ENCODE results near the gene VEGFD. TPM values are rescaled to one million over a fixed set of nuclear protein-coding genes. Genes with fewer than 3 reads are reported as not detected.
A peak's percentile ranks its signal among the peaks of the same experiment; 100 is the strongest.

Gene VEGFD
- polyA plus RNA-seq, 2 of the 4 experiments (the other 2 are of a cell fraction) = 0.57 to 1.8 TPM

- TF ChIP-seq HES2 (IDR thresholded peaks at IDR 0.05) = no peak
- peak; percentile 47; the same call in 1 of the 3 replicates for TF ChIP-seq SMC3 (IDR thresholded peaks at IDR 0.05)
- TF ChIP-seq BHLHE40 (IDR thresholded peaks at IDR 0.05; ENCODE audit: low read depth, low read length) = no peak
- TF ChIP-seq FOSL2 (IDR thresholded peaks at IDR 0.05) = no peak
- TF ChIP-seq FOSL2 (CRISPR knock-in tag; IDR thresholded peaks at IDR 0.05) = no peak
- TF ChIP-seq ZNF302 (CRISPR knock-in tag; IDR thresholded peaks at IDR 0.05) = no peak
- TF ChIP-seq HOXB5 (CRISPR knock-in tag; IDR thresholded peaks at IDR 0.05) = no peak
- peak; percentile 57 for TF ChIP-seq CTCF (IDR thresholded peaks at IDR 0.05)
- no peak for TF ChIP-seq KDM5A (IDR thresholded peaks at IDR 0.05)
- no peak for TF ChIP-seq CBX8 (IDR thresholded peaks at IDR 0.05)
Measured at GRCh38 chrX:15349046-15349445, 35.2 kb downstream of the VEGFD start (continued).

- Histone ChIP-seq H3K27ac (no peak overlapping the region), H3K9me3 (no peaks in the 10 kb centered on the region), H3K4me3 (no peak overlapping the region), H3K4me1 (peaks cover 24% of the 10 kb centered on the region), H3K4me2 (no peak overlapping the region)
- no peak for FAIRE-seq
- no peak for ATAC-seq
- DNase-seq (ENCODE audit: low read depth in 1 of 2, low spot score in 1 of 2) = no peak
- WGBS (ENCODE audit: missing lambda C conversion rate) = 83% methylated on average over 3 of the region's 3 CpGs
- CTCF ChIA-PET = interaction anchor here (0.7 to 4.2 kb wide), 3 partner anchors 45 to 456 kb away, joined by 4 to 34 read pairs (median 6); no protein-coding TSS in a partner anchor
- POLR2A ChIA-PET = no interaction called here
- TF ChIP-seq CEBPB (IDR thresholded peaks at IDR 0.05) = no peak
- no peak for TF ChIP-seq HEYL (CRISPR knock-in tag; IDR thresholded peaks at IDR 0.05)
- no peak for TF ChIP-seq ZNF302 (CRISPR knock-in tag; IDR thresholded peaks at IDR 0.05)
- TF ChIP-seq NPAS2 (CRISPR knock-in tag; IDR thresholded peaks at IDR 0.05; ENCODE audit: borderline replicate concordance) = no peak
- no peak for TF ChIP-seq CBX2 (IDR thresholded peaks at IDR 0.05; ENCODE audit: borderline replicate concordance, low read depth)
- no peak for TF ChIP-seq REST (IDR thresholded peaks at IDR 0.05)
- no peak for TF ChIP-seq BCL3 (IDR thresholded peaks at IDR 0.05)
- no peak for TF ChIP-seq FOSB (CRISPR knock-in tag; IDR thresholded peaks at IDR 0.05)
- no peak for TF ChIP-seq HOXA7 (CRISPR knock-in tag; IDR thresholded peaks at IDR 0.05)
- TF ChIP-seq CHD4 (IDR thresholded peaks at IDR 0.05; ENCODE audit: borderline replicate concordance) = no peak
- TF ChIP-seq HOXB13 (CRISPR knock-in tag; IDR thresholded peaks at IDR 0.05; ENCODE audit: low read depth) = no peak
- TF ChIP-seq MAX (IDR thresholded peaks at IDR 0.05) = no peak
- no peak for TF ChIP-seq SREBF2 (IDR thresholded peaks at IDR 0.05)
- no peak for TF ChIP-seq MYC (IDR thresholded peaks at IDR 0.05; ENCODE audit: borderline replicate concordance, low read length)
Measured at GRCh38 chrX:15345976-15346375, 38.2 kb downstream of the VEGFD start.
